DMS 273 (cell line): ENCODE measurements around the gene TYW1B.
"Not testable (repeated sequence)": the region's sequence is repeated elsewhere in the genome, so short reads cannot be mapped to it uniquely, and the experiment has no call there.

ENCODE experiments used
- DNase-seq: peaks from one replicate; lab custom pipeline; 2025; ENCODE audit not compliant: unreplicated experiment; lab: John Stamatoyannopoulos, UW

The TYW1B gene, protein sequence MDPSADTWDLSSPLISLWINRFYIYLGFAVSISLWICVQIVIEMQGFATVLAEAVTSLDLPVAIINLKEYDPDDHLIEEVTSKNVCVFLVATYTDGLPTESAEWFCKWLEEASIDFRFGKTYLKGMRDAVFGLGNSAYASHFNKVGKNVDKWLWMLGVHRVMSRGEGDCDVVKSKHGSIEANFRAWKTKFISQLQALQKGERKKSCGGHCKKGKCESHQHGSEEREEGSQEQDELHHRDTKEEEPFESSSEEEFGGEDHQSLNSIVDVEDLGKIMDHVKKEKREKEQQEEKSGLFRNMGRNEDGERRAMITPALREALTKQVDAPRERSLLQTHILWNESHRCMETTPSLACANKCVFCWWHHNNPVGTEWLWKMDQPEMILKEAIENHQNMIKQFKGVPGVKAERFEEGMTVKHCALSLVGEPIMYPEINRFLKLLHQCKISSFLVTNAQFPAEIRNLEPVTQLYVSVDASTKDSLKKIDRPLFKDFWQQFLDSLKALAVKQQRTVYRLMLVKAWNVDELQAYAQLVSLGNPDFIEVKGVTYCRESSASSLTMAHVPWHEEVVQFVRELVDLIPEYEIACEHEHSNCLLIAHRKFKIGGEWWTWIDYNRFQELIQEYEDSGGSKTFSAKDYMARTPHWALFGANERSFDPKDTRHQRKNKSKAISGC

DNA sequence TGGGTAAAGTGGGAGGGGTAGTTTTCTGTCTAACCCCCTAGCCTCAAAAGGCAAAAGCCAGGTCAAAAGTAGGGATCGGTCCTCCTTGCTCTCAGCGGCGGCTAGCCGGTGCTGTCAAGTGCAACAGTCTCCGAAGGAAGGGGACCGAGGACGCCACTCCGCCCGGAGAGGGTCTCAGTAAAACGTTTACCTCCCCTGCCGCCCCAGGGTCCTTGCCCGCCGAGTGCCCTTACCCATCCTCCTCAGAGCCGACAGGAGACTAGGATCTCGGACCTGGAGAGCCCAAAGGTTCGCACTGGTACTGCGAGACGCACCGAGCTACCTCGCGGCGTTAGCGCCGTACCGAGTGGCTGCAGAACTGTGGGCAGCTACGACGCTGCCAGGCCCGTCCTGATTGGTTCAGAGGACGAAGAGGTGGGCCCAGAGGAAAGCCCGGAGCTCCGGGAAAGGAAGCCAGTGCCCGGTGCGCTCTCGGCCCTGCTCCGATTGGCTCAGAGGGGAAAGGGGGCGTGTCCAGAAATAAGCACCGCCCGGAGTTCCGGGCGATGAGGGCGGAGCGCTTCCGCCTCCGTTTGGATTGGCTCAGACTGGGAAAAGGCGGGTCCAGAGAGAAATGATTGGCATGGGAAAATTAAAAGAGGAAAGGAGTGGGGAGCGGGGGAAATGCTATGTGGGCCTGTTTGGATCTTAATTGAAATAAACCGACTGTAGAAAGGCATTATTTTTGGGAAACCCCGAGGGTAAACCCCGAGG lies at the start of gene TYW1B:
Gene TYW1B (minus strand): TSS at position 362 of the 753 bp plus-strand sequence. CDS start 125 bp downstream, at position 237.
- DNase-seq: peak; percentile 100

DNA sequence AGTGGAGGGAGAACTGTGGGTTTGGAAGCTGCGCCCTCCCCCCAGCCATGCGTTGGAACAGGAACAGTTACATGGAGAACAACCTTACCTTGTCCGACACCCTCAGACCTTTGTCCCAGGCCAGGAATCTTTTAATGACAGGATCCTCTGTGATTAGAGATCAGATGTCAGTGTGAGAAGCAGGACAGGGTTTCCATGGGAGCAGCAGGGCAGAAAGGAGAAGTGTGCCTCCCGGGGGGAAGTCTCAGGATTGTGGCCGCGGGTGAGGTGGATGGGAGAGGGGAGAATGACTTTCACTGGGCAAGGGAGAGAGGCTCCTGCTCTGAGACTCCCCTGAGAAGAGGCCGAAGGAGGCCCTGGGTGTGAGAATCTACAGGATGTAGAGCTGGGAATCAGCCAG lies 39.6 kb upstream of the TYW1B start:
- DNase-seq: not testable (repeated sequence)

DNA sequence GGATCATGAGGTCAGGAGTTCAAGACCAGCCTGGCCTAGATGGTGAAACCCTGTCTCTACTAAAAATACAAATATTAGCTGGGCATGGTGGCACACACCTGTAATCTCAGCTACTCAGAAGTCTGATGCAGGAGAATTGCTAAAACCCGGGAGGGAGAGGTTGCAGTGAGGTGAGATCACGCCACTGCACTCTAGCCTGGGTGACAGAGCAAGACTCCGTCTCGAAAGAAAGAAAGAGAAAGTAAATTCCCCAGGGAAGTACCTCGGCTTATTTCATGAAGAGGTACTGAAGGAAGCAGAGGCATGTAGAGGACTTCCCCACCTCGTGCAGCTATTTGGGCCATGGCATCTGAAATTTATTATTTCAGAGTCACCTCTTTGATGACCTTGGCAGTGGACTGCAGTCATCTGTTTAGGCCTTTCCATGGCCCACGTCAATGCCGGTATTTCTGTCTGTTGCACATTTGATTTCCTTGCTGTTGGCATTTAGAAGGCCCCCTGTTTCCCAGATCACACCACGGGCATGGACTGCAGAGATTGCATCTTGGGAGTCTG lies 30.9 kb upstream of the TYW1B start:
- not testable (repeated sequence) for DNase-seq

DNA sequence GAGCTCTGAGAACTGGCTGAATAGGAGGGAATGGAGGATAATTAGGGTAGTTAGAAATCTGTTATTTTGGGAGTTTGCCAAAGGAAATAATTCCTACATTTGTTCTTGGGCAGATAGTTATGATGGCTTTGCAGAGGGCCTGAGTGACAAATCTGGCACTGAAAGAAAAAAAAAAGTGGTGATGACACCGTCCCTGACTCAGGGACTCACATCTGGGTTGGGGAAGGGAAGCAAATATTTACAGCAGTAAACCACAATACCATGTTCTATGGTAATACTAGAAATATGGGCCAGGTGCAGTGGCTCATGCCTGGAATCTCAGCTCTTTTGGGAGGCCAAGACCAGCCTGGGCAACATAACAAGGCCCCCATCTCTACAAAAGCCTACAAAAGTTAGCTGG lies 29.9 kb upstream of the TYW1B start:
- DNase-seq: peak; percentile 48

DNA sequence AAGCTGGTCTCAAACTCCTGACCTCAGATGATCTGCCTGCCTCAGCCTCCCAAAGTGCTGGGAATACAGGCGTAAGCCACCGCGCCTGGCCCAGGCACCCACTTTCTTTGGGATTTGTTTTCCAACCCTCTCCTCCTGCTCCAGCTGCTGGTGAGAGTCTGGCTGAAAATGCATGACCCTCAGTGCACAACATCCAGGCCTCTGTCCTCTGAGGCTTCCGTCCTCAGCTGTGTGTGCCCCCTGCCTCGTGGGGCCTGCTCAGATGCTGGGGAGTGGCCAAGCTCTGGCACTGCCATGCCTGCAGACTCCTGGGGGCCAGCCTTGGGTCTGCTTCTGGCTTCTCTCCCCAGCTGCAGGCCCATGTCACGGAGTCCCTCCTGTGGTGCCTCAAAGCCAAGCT lies 27.3 kb upstream of the TYW1B start:
- DNase-seq: not testable (repeated sequence)

DNA sequence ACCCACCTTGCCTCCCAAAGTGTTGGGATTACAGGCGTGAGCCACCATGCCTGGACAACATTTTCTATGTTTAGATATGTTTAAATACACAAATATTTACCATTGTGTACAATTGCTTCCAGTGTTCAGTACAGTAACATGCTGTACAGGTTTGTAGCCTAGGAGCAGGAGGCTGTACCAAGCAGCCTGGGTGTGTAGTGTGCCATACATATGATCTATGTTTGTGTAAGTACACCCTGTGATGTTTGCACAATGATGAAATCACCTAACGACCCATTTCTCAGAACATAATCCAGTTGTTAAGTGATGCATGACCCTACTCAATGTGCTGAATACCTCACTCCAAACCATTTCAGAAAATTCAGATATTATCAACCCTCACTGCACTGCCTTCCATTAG lies 24.9 kb upstream of the TYW1B start:
- DNase-seq: not testable (repeated sequence)

DNA sequence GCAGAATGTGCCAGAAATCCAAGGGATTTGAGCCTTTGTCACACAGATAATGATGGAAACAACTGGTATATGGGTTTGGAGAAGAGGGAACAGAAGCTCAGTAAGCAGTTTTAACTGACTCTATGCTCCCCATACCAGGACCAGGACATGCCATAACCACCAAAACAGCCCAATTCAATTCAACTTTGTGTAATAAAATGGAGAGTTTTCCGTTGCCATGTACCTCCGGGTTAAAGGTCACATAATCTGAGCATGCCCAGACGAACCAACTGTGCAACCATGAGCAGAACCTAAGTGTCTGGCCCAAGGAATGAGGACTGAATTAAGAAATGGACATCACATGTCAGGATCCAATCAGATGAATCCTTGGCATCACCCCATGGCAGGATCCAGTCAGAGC lies 22.7 kb upstream of the TYW1B start:
- not testable (repeated sequence) for DNase-seq

DNA sequence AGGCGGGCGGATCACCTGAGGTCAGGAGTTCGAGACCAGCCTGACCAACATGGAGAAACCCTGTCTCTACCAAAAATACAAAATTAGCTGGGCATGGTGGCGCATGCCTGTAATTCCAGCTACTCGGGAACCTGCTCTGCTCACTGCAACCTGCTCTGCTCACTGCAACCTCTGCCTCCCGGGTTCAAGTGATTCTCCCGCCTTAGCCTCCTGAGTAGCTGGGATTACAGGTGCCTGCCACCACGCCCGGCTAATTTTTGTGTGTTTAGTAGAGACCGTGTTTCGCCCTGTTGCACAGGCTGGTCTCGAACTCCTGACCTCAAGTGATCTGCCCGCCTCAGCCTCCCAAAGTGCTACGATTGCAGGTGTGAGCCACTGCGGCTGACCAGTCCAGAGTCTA lies 16.1 kb upstream of the TYW1B start:
- not testable (repeated sequence) for DNase-seq

DNA sequence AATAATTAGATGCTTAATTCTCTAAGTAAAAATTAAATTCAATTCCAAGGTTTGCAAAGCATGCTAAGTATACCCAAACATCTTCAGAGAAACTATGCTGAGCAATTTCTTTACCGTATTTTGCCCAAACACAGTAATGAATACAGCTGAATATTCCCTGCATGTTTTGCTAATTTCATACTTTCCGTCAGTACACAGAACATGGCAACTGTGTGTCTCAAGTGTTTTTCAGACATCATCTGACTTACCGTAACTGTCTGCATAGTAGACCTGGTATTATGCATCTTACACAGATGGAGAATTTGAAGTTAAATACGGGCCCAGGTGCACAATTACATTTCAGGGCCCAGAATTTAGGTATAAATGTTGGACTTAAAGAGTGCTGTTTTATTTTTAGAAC lies 15.2 kb upstream of the TYW1B start:
- not testable (repeated sequence) for DNase-seq

DNA sequence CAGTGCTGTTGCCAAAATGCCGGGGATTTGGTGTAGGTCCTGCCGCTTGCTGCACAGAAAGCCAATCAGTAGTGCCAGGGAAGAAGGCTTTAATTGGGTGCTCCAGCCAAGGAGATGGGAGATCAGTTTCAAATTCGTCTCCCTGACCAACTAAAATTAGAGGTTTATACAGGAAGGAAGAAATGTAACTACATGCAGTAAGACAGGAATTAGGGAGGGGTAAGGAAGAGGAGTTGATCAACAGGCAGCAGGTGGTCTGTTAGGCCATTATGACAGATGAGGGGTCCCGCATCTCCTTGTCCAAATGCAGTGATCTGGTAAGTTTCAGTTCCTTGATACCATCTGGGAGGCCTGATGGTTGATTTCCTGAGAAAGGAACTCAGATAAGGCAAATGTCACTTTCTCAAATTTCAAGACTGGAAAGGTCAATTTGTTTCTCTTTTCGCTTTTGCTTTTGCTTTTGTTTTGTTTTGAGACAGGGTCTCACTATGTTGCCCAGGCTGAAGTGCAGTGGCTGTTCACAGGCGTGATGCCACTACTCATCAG lies 13.0 kb upstream of the TYW1B start:
- DNase-seq: not testable (repeated sequence)

DNA sequence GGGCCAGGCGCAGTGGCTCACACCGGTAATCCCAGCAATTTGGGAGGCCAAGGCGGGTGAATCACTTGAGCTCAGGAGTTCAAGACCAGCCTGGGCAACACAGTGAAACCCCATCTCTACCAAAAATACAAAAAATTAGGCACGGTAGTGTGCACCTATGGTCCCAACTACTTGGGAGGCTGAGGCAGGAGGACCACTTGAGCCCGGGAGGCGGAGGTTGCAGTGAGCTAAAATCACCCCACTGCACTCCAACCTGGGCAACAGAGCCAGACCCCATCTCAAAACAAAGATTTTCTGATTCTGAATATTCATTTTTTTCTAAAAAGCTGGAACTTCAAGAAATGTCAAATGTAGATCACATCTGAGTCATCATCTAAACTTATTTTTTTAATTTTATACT lies 10.3 kb upstream of the TYW1B start:
- not testable (repeated sequence) for DNase-seq

DNA sequence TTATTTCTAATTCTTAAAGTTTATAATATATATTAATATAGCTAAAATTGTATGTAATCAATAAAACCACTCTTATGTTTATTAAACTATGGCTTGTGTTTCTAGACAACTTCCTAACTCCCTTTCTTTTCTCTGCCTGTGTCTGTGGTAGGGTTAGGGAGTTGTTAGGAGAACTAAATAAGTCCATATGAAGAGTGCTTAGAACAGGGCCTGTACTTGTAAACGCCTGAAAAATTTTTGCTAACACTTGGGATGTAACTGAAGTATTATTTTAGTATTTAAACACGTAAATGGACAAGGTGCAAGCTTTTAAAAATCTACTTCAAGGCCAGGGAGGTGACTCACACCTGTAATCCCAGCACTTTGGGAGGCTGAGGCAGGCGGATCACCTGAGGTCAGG lies 9.3 kb upstream of the TYW1B start:
- DNase-seq: not testable (repeated sequence)

DNA sequence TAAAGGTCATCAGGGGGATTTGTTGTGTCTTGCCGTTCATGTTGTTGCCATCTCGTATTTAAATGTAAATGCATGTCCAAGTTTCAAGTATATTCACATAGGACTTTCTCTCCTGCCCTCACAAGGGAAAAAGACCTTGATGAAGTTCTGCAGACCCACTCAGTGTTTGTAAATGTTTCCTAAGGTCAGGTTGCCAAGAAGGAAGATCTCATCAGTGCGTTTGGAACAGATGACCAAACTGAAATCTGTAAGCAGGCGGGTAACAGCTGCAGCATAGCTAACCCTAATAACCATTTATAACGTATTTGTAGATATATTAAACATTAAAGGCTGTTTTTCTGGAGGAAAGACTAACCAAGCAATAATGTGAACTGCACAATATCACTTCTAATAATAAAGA lies 2.6 kb upstream of the TYW1B start:
- not testable (repeated sequence) for DNase-seq

DNA sequence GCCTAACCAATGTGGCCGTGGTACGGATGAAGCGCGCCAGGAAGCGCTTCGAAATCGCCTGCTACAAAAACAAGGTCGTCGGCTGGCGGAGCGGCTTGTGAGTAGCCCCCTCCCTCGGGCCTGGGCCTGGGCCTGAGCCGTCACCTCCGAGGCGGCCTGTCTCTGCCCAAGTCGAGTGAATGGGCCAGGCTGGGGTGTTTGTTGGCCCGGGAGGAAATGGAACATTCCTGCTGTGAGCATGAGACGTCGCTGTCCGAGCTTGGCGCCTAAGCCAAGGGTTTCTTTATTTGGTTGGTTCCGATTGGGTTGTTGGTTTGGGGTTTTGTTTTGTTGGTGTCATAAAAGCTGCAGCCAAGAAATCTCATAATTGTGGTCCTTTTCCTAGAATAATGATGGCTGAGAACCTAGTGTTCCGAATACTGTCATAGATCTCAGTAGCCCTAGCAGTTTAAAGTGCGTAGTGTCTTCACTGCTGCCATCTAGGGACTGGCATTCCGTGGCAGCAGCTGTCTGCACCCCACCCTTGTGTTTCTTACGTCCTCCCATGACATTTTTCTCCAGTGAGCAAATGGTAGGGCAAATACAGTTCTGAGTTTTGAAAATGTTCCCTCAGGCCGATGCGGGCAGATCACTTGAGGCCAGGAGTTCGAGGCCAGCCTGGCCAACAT lies 1.8 kb upstream of the TYW1B start:
- DNase-seq: peak; percentile 91

DNA sequence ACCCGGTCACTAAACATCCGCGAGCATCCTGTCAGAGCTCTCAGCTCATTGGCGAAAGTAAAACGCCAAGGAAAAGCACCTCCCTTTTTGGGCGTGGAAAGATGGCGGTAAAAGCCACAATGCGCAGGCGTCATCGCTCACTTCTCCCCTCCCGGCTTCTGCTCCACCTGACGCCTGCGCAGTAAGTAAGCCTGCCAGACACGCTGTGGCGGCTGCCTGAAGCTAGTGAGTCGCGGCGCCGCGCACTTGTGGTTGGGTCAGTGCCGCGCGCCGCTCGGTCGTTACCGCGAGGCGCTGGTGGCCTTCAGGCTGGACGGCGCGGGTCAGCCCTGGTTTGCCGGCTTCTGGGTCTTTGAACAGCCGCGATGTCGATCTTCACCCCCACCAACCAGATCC lies 1.3 kb upstream of the TYW1B start:
- peak; percentile 100 for DNase-seq

DNA sequence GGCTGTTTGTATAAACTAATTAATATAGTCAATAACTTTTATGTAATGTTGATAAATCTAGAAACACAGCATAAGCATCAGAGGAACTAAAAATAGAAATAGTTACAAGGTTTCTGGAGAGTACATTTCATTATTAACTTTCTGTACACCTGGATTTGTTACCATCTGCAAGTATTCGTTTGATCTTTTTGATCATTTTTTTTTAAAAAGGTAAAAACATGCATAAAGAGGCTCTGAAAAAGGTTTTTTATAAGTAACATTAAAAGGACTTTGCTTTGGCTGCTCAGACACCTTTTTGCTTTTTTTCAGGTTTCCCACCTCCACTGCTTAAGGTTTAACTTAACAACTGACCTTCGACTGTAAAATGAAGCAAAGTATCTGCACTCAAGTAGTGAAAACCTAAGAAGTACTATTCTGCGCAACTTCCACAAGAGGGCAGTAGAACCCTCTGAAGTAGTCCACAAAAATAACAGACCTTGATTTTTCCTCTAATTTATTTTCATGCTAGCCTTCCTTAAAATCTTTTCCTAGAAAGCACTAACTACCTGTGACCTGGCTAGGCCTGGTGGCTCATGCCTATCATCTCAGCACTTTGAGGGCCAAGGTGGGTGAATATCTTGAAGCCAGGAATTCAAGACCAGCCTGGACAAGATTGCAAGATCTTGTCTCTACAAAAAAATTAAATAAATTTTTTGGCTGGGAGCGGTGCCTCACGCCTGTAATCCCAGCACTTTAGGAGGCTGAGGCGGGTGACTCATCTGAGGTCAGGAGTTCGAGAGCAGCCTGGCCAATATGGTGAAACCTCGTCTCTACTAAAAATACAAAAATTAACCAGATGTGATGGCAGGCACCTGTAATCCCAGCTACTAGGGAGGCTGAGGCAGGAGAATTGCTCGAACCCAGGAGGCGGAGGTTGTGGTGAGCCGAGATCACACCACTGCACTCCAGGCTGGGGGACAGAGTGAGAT lies 4.0 kb downstream of the TYW1B start:
- peak; percentile 37 for DNase-seq

DNA sequence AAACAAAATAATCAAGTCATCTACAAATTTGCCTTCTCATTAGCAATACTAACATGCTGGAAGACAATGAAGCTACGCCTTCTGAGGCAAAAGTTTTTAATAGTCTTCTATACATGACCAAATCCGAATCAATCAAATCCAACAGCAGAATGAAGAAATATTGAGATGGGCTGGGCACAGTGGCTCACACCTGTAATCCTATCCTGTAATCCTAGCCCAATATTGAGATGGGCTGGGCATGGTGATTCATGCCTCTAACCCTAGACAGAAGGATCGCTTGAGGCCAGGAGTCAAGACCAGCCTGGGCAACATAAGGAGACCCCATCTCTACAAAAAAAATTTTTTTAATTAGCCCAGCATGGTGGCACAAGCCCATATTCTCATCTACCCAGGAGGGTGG lies 5.5 kb downstream of the TYW1B start:
- not testable (repeated sequence) for DNase-seq

DNA sequence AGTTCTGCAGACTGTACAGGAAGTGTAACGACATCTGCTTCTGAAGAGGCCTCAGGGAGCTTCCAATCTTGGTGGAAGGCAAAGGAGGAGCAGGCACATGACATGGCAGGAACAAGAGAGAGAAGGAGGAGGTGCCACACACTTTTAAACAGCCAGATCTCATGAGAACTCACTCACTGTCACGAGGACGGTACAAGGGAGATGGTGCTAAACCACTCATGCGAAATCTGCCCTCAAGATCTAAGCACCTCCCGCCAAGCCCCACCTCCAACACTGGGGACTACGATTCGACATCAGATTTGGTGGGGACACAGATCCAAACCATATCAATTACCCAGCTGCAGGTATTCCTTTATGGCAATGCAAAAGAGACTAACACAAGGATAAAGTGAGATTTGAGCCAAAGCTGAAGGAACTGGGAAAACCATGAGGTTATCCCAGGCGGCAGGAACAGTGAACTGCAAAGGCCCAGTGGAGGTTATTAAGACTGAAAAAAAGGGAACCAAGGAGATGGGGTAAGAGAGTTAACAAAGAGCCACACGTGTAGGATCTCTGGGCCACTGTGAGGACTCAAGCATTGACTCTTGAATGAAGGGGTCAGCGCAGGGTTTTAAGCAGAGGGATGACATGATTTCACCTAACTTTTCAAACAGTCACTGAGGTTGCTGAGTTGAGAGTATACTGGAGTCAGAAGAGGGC lies 9.2 kb downstream of the TYW1B start:
- DNase-seq: not testable (repeated sequence)

DNA sequence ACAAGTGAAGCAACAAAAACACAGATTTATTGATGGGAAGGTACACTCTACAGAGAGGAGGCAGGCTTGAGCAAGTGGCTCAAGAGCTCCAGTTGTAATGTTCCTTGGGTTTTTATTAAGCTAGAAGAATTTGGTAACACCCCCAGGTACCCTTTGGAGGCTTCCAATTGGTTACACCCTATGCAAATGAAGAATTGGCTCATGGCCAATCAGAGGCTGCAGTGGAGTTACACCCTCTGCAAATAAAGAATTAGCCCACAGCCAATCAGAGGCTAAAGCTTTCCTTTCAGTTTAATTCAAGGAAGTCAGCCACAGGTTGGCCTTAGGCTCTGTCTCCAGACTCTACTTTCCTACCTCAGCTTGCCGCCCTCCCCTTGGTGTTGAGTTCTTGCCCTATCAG lies 10.3 kb downstream of the TYW1B start:
- peak; percentile 44 for DNase-seq
